H1 (cell line): Measurements from ENCODE around the gene COX6A1. TPM values are rescaled to one million over a fixed set of nuclear protein-coding genes. Genes with fewer than 3 reads are reported as not detected.

Experiments used
- CTCF ChIA-PET: fragments of 300-600 bp; sonication (Branson Sonifier 250); formaldehyde crosslinking; loops from one replicate; lab custom pipeline; 2021; ENCODE audit not compliant: partially characterized antibody; lab: Charles Lee
- POLR2A ChIA-PET: fragments of 300-600 bp; sonication (Branson Sonifier 250); formaldehyde crosslinking; loops from one replicate; lab custom pipeline; 2021; ENCODE audit warnings: inconsistent platforms; ENCODE audit not compliant: partially characterized antibody; lab: Charles Lee
- DNase-seq, 2 experiments: peaks; one replicate each; pipeline versions ENCODE4 v3.0.0 to v3.0.0-alpha.2; 2010 to 2022; ENCODE audit warnings: low spot score in 2 of 2, low read depth in 1 of 2, mixed read lengths in 1 of 2
- FAIRE-seq: peaks from 2 replicates; lab custom pipeline; 2011; peaks lifted over from hg19 to GRCh38; lab: Jason Lieb, UNC
- H2AFZ ChIP-seq: 2 replicates; pipeline ENCODE4 v1.8.1; 2012; ENCODE audit warnings: low read length, inconsistent platforms
- H2AK5ac ChIP-seq: 2 replicates; pipeline ENCODE4 v1.6.1; 2013; ENCODE audit warnings: low read depth, low read length
- H2BK120ac ChIP-seq: replicated peaks from 2 replicates; pipeline ENCODE3; 2013; ENCODE audit warnings: low read depth, low read length, inconsistent platforms
- H2BK12ac ChIP-seq: 2 replicates; pipeline ENCODE4 v1.6.1; 2013; ENCODE audit warnings: low read depth, low read length
- H2BK15ac ChIP-seq: 2 replicates; pipeline ENCODE4 v1.6.1; 2013; ENCODE audit warnings: low read length
- H2BK20ac ChIP-seq: 2 replicates; pipeline ENCODE4 v1.6.1; 2013; ENCODE audit warnings: low read length
- H2BK5ac ChIP-seq: 2 replicates; pipeline ENCODE4 v1.6.1; 2013; ENCODE audit warnings: low read depth, low read length
- H3K14ac ChIP-seq: 2 replicates; pipeline ENCODE4 v1.6.1; 2013; ENCODE audit warnings: inconsistent platforms; ENCODE audit not compliant: insufficient read length
- H3K18ac ChIP-seq: 2 replicates; pipeline ENCODE4 v1.6.1; 2013; ENCODE audit warnings: low read length; ENCODE audit errors: extremely low read depth
- H3K23ac ChIP-seq: 2 replicates; pipeline ENCODE4 v1.6.1; 2013; ENCODE audit warnings: inconsistent platforms; ENCODE audit not compliant: insufficient read length
- H3K23me2 ChIP-seq: 2 replicates; pipeline ENCODE4 v1.6.1; 2013; ENCODE audit warnings: low read depth, low read length
- H3K27ac ChIP-seq: 2 replicates; pipeline ENCODE4 v1.6.1; 2011; ENCODE audit warnings: low read depth, low read length, inconsistent platforms
- H3K27me3 ChIP-seq, 4 experiments: replicated peaks in 1 of 4; 1 replicate in 1 of 4; 2 replicates in 3 of 4; pipeline versions ENCODE4 v1.6.1 to v1.8.1; 2011 to 2013; ENCODE audit warnings: low read length in 3 of 4, mild to moderate bottlenecking in 3 of 4, inconsistent platforms in 2 of 4, mixed read lengths in 2 of 4, moderate library complexity in 1 of 4; ENCODE audit not compliant: control insufficient read depth in 3 of 4, insufficient read depth in 3 of 4; ENCODE audit errors: extremely low read depth in 1 of 4
- H3K36me3 ChIP-seq, 4 experiments: 2 replicates each; pipeline versions ENCODE4 v1.6.1 to v1.8.1; 2011 to 2013; ENCODE audit warnings: mild to moderate bottlenecking in 4 of 4, low read length in 3 of 4, moderate library complexity in 2 of 4, control low read depth in 1 of 4, inconsistent platforms in 1 of 4; ENCODE audit not compliant: insufficient read depth in 4 of 4, control insufficient read depth in 2 of 4
- H3K4ac ChIP-seq: replicated peaks from 2 replicates; pipeline ENCODE3; 2013; ENCODE audit warnings: low read length, low read depth, mixed read lengths, inconsistent platforms; ENCODE audit not compliant: insufficient read length
- H3K4me1 ChIP-seq, 4 experiments: replicated peaks in 1 of 4; 1 replicate in 1 of 4; 2 replicates in 3 of 4; pipeline versions ENCODE4 v1.6.1 to v1.8.1; 2011 to 2013; ENCODE audit warnings: low read length in 3 of 4, inconsistent platforms in 2 of 4, mixed read lengths in 1 of 4; ENCODE audit not compliant: insufficient read depth in 4 of 4, control insufficient read depth in 3 of 4
- H3K4me2 ChIP-seq, 2 experiments: 2 replicates each; pipeline versions ENCODE4 v1.6.1 to v1.8.1; 2011 to 2013; ENCODE audit warnings: low read depth in 2 of 2, low read length in 2 of 2, control low read depth in 1 of 2, inconsistent platforms in 1 of 2, mild to moderate bottlenecking in 1 of 2; ENCODE audit not compliant: insufficient read depth in 1 of 2
- H3K4me3 ChIP-seq, 4 experiments: fragments of 200-600, 300-600 bp in 1 of 4; sonication (generic), shearing (Covaris generic), sonication (Bioruptor Twin) in 1 of 4; 2 replicates each; pipeline versions ENCODE4 v1.5.1 to v1.8.1; 2011 to 2016; ENCODE audit warnings: low read length in 4 of 4, low read depth in 3 of 4, control low read depth in 2 of 4, inconsistent platforms in 2 of 4, mild to moderate bottlenecking in 2 of 4, mixed read lengths in 1 of 4, moderate library complexity in 1 of 4; ENCODE audit not compliant: insufficient read depth in 2 of 4; ENCODE audit errors: extremely low read depth in 1 of 4
- H3K56ac ChIP-seq: replicated peaks from 2 replicates; pipeline ENCODE3; 2013; ENCODE audit warnings: low read depth, mild to moderate bottlenecking, mixed read lengths, low read length, inconsistent platforms; ENCODE audit not compliant: insufficient read length
- H3K79me1 ChIP-seq: 2 replicates; pipeline ENCODE4 v1.6.1; 2013; ENCODE audit warnings: low read depth, low read length, control low read depth
- H3K79me2 ChIP-seq, 2 experiments: 2 replicates each; pipeline versions ENCODE4 v1.6.1 to v1.8.1; 2012 to 2013; ENCODE audit warnings: low read length in 2 of 2, mild to moderate bottlenecking in 2 of 2, inconsistent platforms in 1 of 2; ENCODE audit not compliant: insufficient read depth in 2 of 2, control insufficient read depth in 1 of 2
- H3K9ac ChIP-seq, 4 experiments: replicated peaks in 1 of 4; 1 replicate in 1 of 4; 2 replicates in 3 of 4; pipeline versions ENCODE4 v1.6.1 to v1.8.1; 2011 to 2013; ENCODE audit warnings: low read depth in 3 of 4, low read length in 3 of 4, control low read depth in 2 of 4, mild to moderate bottlenecking in 2 of 4, moderate library complexity in 2 of 4, inconsistent platforms in 1 of 4; ENCODE audit errors: extremely low read depth in 1 of 4
- H3K9me3 ChIP-seq, 2 experiments: 2 replicates each; pipeline versions ENCODE4 v1.6.1 to v1.8.1; 2012 to 2013; ENCODE audit warnings: mild to moderate bottlenecking in 2 of 2, moderate library complexity in 2 of 2, control low read depth in 1 of 2, inconsistent platforms in 1 of 2, low read depth in 1 of 2, low read length in 1 of 2, mixed read lengths in 1 of 2; ENCODE audit not compliant: insufficient read depth in 2 of 2
- H4K20me1 ChIP-seq, 2 experiments: replicated peaks in 1 of 2; 2 replicates each; pipeline versions ENCODE3 to v1.8.1; 2011 to 2013; ENCODE audit warnings: inconsistent platforms in 2 of 2, low read length in 2 of 2, mild to moderate bottlenecking in 1 of 2; ENCODE audit not compliant: insufficient read depth in 2 of 2, control insufficient read depth in 1 of 2
- H4K5ac ChIP-seq: 2 replicates; pipeline ENCODE4 v1.6.1; 2013; ENCODE audit warnings: low read length, low read depth, mixed read lengths, inconsistent platforms; ENCODE audit not compliant: insufficient read length
- H4K8ac ChIP-seq: 2 replicates; pipeline ENCODE4 v1.8.0; 2013; ENCODE audit warnings: mild to moderate bottlenecking, moderate library complexity, low read length, inconsistent platforms; ENCODE audit not compliant: insufficient read depth; ENCODE audit errors: extremely low read depth
- H4K91ac ChIP-seq: replicated peaks from 2 replicates; pipeline ENCODE3; 2013; ENCODE audit warnings: low read length, mixed read lengths, inconsistent platforms; ENCODE audit not compliant: insufficient read length
- E2F6 ChIP-seq: IDR thresholded peaks from 2 replicates; pipeline ENCODE4 v1.6.1; 2012; ENCODE audit warnings: inconsistent platforms
- KDM4A ChIP-seq: IDR thresholded peaks from one replicate; pipeline ENCODE4 v1.7.1; 2012; ENCODE audit warnings: low read depth, mild to moderate bottlenecking, moderate library complexity, low read length, inconsistent platforms; ENCODE audit not compliant: severe bottlenecking
- KDM5A ChIP-seq: fragments of 200-600 bp; IDR thresholded peaks from 2 replicates; pipeline ENCODE4 v1.7.1; 2012; ENCODE audit warnings: mild to moderate bottlenecking, low read length, inconsistent platforms, mixed read lengths
- MAFK ChIP-seq: IDR thresholded peaks from 2 replicates; pipeline ENCODE4 v1.6.1; 2012; ENCODE audit warnings: low read depth, mild to moderate bottlenecking, improper control_type of control experiment, low read length
- NRF1 ChIP-seq: IDR thresholded peaks from 2 replicates; pipeline ENCODE4 v1.6.1; 2011; ENCODE audit warnings: mild to moderate bottlenecking, low read depth, low read length, improper control_type of control experiment
- PHF8 ChIP-seq: fragments of 200-600 bp; sonication (generic); conservative IDR thresholded peaks from 2 replicates; pipeline ENCODE4 v1.7.1; 2012; ENCODE audit warnings: low read depth, mild to moderate bottlenecking, inconsistent platforms, low read length, moderate library complexity
- RAD21 ChIP-seq, 2 experiments: IDR thresholded peaks in 1 of 2; conservative IDR thresholded peaks in 1 of 2; 2 replicates each; pipeline ENCODE4 v1.6.1; 2011; ENCODE audit warnings: low read depth in 2 of 2, low read length in 2 of 2, improper control_type of control experiment in 1 of 2, inconsistent platforms in 1 of 2, mild to moderate bottlenecking in 1 of 2, moderate library complexity in 1 of 2
- SUZ12 ChIP-seq: fragments of 200-600 bp; sonication (generic); IDR thresholded peaks from 2 replicates; pipeline ENCODE4 v1.6.1; 2012; ENCODE audit warnings: mild to moderate bottlenecking, inconsistent platforms, low read length, moderate library complexity, mixed read lengths
- WGBS, 2 experiments: shearing (Covaris generic) in 1 of 2; methylation state at CpG; one replicate each; pipeline versions ENCODE4 v1.1.6 to v1.1.7; 2013 to 2015; ENCODE audit warnings: low lambda C conversion rate in 2 of 2, mixed read lengths in 2 of 2, inconsistent platforms in 1 of 2, low coverage in 1 of 2, missing lambda C conversion rate in 1 of 2; ENCODE audit not compliant: insufficient replicate concordance in 2 of 2, insufficient coverage in 1 of 2, insufficient read length in 1 of 2; ENCODE audit errors: extremely low coverage in 1 of 2, missing lambda C conversion rate in 1 of 2; 5-methylcytosine and 5-hydroxymethylcytosine counted together
- polyA plus RNA-seq, 7 experiments: library from polyadenylated mRNA; depleted of rRNA in 3 of 7; stranded (reverse) in 5 of 7; unstranded in 2 of 7; fragments of >200 nt in 5 of 7; fragments of 200-250 nt in 2 of 7; gene quantifications; 1 replicate in 5 of 7; 2 replicates in 1 of 7; 4 replicates in 1 of 7; pipeline versions ENCODE4 v1.2.1 to v1.2.3, GENCODE V29; 2011 to 2013; ENCODE audit warnings: missing spikeins in 2 of 7, mixed read lengths in 2 of 7
- total RNA-seq: library from RNA; stranded (reverse); fragmentation: NEBNext Ultra II Directional; extraction: Animal tissue kit (Norgen Biotek cat#: 25700); gene quantifications from 2 replicates; pipeline ENCODE4 v1.2.1, GENCODE V29; 2021

COX6A1 gene
- total and polyA plus RNA-seq, 2 of the 8 experiments (the other 6 are each of a cell fraction or from before 2014, with no cell fraction given), result 437 to 2,792 TPM

- H4K91ac ChIP-seq, result no peak overlapping the region
- H2BK20ac ChIP-seq, result no peak overlapping the region
- no peak overlapping the region for H3K27ac ChIP-seq
- no peaks in the 10 kb centered on the region for H3K4me1 ChIP-seq
- H4K8ac ChIP-seq, result no peak overlapping the region
- no peak overlapping the region for H3K9ac ChIP-seq
- peaks cover 2% of the 10 kb centered on the region; the same call in 1 of the 2 replicates for H3K79me1 ChIP-seq
- no peak overlapping the region for H3K56ac ChIP-seq
- no peaks in the 10 kb centered on the region; a peak in 1 of 4 replicates for H3K9me3 ChIP-seq
- H3K4me3 ChIP-seq, result no peak overlapping the region
- H3K14ac ChIP-seq, result no peak overlapping the region
- no peak overlapping the region for H3K23ac ChIP-seq
- H2BK12ac ChIP-seq, result no peak overlapping the region
- peaks cover 0 to 2% (median 0%) of the 10 kb centered on the region in 4 experiments; a peak in 2 of 8 replicates for H3K36me3 ChIP-seq
- DNase-seq (no peak), FAIRE-seq (no peak)
- H3K4me2 ChIP-seq, result no peak overlapping the region
- H2AFZ ChIP-seq, result no peak overlapping the region
- ChIA-PET POLR2A (interaction anchor here (1.1 to 1.4 kb wide), 2 partner anchors 13 to 34 kb away, joined by 3 read pairs; no protein-coding TSS in a partner anchor), CTCF (interaction anchor here (6.6 kb wide), 1 partner anchor 20 kb away, joined by 47 read pairs; the partner anchor contains the start of gene SRSF9)
- no peak overlapping the region for H2BK15ac ChIP-seq
- TF ChIP-seq MAFK, result no peak
- TF ChIP-seq NRF1, result no peak
- no peak for TF ChIP-seq PHF8
- no peak for TF ChIP-seq KDM5A
- TF ChIP-seq E2F6, result no peak
- no peak for TF ChIP-seq SUZ12
- TF ChIP-seq KDM4A, result no peak
- TF ChIP-seq RAD21 (IDR thresholded peaks at IDR 0.05 in 1 of 2, conservative IDR thresholded peaks at IDR 0.05 in 1 of 2; ENCODE audit: low read depth in 2 of 2, low read length in 2 of 2), result no peak
- H2AK5ac ChIP-seq, result no peak overlapping the region
- 75% methylated on average over 5 of the region's 5 CpGs; no CpG with 5 or more reads in 1 of the 2 experiments for WGBS, 2 experiments
- H3K79me2 ChIP-seq, result no peaks in the 10 kb centered on the region
- no peaks in the 10 kb centered on the region for H4K20me1 ChIP-seq
- H2BK120ac ChIP-seq, result no peak overlapping the region
- H3K27me3 ChIP-seq, result no peaks in the 10 kb centered on the region; a peak in 1 of 7 replicates
- no peaks in the 10 kb centered on the region for H3K23me2 ChIP-seq
- H3K4ac ChIP-seq, result no peak overlapping the region
- no peak overlapping the region for H2BK5ac ChIP-seq
- H4K5ac ChIP-seq, result no peak overlapping the region
- no peak overlapping the region for H3K18ac ChIP-seq
Observed at GRCh38 chr12:120488057-120488640, 50.2 kb downstream of the COX6A1 start.
